G401.6 (cell line): ENCODE data around the gene NOS1AP.
"Not testable (repeated sequence)": the region's sequence is repeated elsewhere in the genome, so short reads cannot be mapped to it uniquely, and the experiment has no call there.

Experiments
- FAIRE-seq: peaks from 2 replicates; lab custom pipeline; 2012; peaks lifted over from hg19 to GRCh38; lab: Jason Lieb, UNC

NOS1AP gene

GRCh38 chr1:162059721-162060120 is 9.8 kb upstream of the NOS1AP start:
- FAIRE-seq, result no peak

GRCh38 chr1:162060314-162060713 is 9.2 kb upstream of the NOS1AP start:
- FAIRE-seq, result no peak

GRCh38 chr1:162062542-162063015 is 6.9 kb upstream of the NOS1AP start:
- no peak for FAIRE-seq

GRCh38 chr1:162065016-162065415 is 4.5 kb upstream of the NOS1AP start:
- FAIRE-seq, result no peak

GRCh38 chr1:162066836-162067235 is 2.7 kb upstream of the NOS1AP start:
- not testable (repeated sequence) for FAIRE-seq

GRCh38 chr1:162067466-162067865 is 2.0 kb upstream of the NOS1AP start:
- FAIRE-seq, result no peak

- FAIRE-seq, result no peak
Observed at GRCh38 chr1:162068301-162068700, 1.2 kb upstream of the NOS1AP start.

- FAIRE-seq, result no peak
Observed at GRCh38 chr1:162070094-162070748, 730 bp downstream of the NOS1AP start.

GRCh38 chr1:162070825-162071224 is 1.3 kb downstream of the NOS1AP start:
- FAIRE-seq, result no peak

- no peak for FAIRE-seq
Observed at GRCh38 chr1:162072740-162073139, 3.2 kb downstream of the NOS1AP start.

- no peak for FAIRE-seq
Observed at GRCh38 chr1:162074276-162075005, 5.0 kb downstream of the NOS1AP start.

GRCh38 chr1:162075862-162076261 is 6.4 kb downstream of the NOS1AP start:
- FAIRE-seq, result no peak

- no peak for FAIRE-seq
Observed at GRCh38 chr1:162077648-162078299, 8.3 kb downstream of the NOS1AP start.

GRCh38 chr1:162079030-162079429 is 9.5 kb downstream of the NOS1AP start:
- no peak for FAIRE-seq

GRCh38 chr1:162080472-162081015 is 11.1 kb downstream of the NOS1AP start:
- no peak for FAIRE-seq

- FAIRE-seq, result no peak
Observed at GRCh38 chr1:162081316-162081715, 11.8 kb downstream of the NOS1AP start.

- FAIRE-seq, result not testable (repeated sequence)
Observed at GRCh38 chr1:162082080-162082479, 12.6 kb downstream of the NOS1AP start.

- FAIRE-seq, result no peak
Observed at GRCh38 chr1:162083273-162083672, 13.8 kb downstream of the NOS1AP start.

- no peak for FAIRE-seq
Observed at GRCh38 chr1:162085991-162086390, 16.5 kb downstream of the NOS1AP start.

GRCh38 chr1:162087111-162087510 is 17.6 kb downstream of the NOS1AP start:
- FAIRE-seq, result no peak

GRCh38 chr1:162087574-162087973 is 18.1 kb downstream of the NOS1AP start:
- FAIRE-seq, result no peak

GRCh38 chr1:162088281-162088969 is 18.9 kb downstream of the NOS1AP start:
- no peak for FAIRE-seq
